OCI-LY1 (cell line): ENCODE results near the gene BTBD9.
"Not testable (repeated sequence)": the region's sequence is repeated elsewhere in the genome, so short reads cannot be mapped to it uniquely, and the experiment has no call there.

Source experiments
- H2AFZ ChIP-seq: fragments of 200-600 bp; sonication (generic), shearing (Covaris generic); 2 replicates; pipeline ENCODE4 v1.6.0; 2014; ENCODE audit warnings: antibody characterized with exemption, mild to moderate bottlenecking, low read length
- H3F3A ChIP-seq: fragments of 200-600 bp; sonication (generic), shearing (Covaris generic); 2 replicates; pipeline ENCODE4 v1.6.0; 2014; ENCODE audit warnings: mild to moderate bottlenecking, antibody characterized with exemption, low read length, moderate library complexity; ENCODE audit not compliant: insufficient read depth
- H3K27ac ChIP-seq: fragments of 200-600 bp; sonication (generic); 2 replicates; pipeline ENCODE4 v1.5.1; 2014; ENCODE audit warnings: low read length, mixed run types, mild to moderate bottlenecking, low read depth; ENCODE audit not compliant: poor library complexity, severe bottlenecking
- H3K27me3 ChIP-seq: fragments of 200-600 bp; sonication (generic); 2 replicates; pipeline ENCODE4 v1.6.0; 2014; ENCODE audit warnings: antibody characterized with exemption, mild to moderate bottlenecking, low read length, moderate library complexity; ENCODE audit not compliant: insufficient read depth
- H3K36me3 ChIP-seq: fragments of 200-600 bp; sonication (generic); 2 replicates; pipeline ENCODE4 v1.6.1; 2014; ENCODE audit warnings: mild to moderate bottlenecking, antibody characterized with exemption, low read length, moderate library complexity, mixed read lengths; ENCODE audit not compliant: insufficient read depth
- H3K4me1 ChIP-seq: fragments of 200-600 bp; sonication (generic); 2 replicates; pipeline ENCODE4 v1.5.1; 2014; ENCODE audit warnings: mild to moderate bottlenecking, low read length, moderate library complexity; ENCODE audit not compliant: insufficient read depth, severe bottlenecking
- H3K4me2 ChIP-seq: fragments of 200-600 bp; sonication (generic), shearing (Covaris generic); 2 replicates; pipeline ENCODE4 v1.6.1; 2014; ENCODE audit warnings: low read length
- H3K4me3 ChIP-seq: fragments of 200-600 bp; sonication (generic); 2 replicates; pipeline ENCODE4 v1.5.1; 2014; ENCODE audit warnings: low read length, low read depth, mild to moderate bottlenecking, mixed read lengths; ENCODE audit not compliant: poor library complexity, severe bottlenecking
- H3K79me2 ChIP-seq: fragments of 200-600 bp; shearing (Covaris generic); 2 replicates; pipeline ENCODE4 v1.6.1; 2016; ENCODE audit warnings: mixed run types, low read length, mixed read lengths; ENCODE audit not compliant: insufficient read depth
- H3K9ac ChIP-seq: fragments of 200-600 bp; sonication (generic), shearing (Covaris generic); 2 replicates; pipeline ENCODE4 v1.6.1; 2014; ENCODE audit warnings: mild to moderate bottlenecking, low read length, mixed read lengths
- H3K9me2 ChIP-seq: fragments of 200-600 bp; sonication (generic), shearing (Covaris generic); 2 replicates; pipeline ENCODE4 v1.6.1; 2014; ENCODE audit warnings: low read depth, mild to moderate bottlenecking, low read length, mixed read lengths
- H3K9me3 ChIP-seq: fragments of 200-600 bp; shearing (Covaris generic); 2 replicates; pipeline ENCODE4 v1.6.1; 2014; ENCODE audit warnings: low read length, mixed read lengths
- H4K20me1 ChIP-seq: fragments of 200-600 bp; sonication (generic), shearing (Covaris generic); 2 replicates; pipeline ENCODE4 v1.6.0; 2016; ENCODE audit warnings: mild to moderate bottlenecking, low read length; ENCODE audit not compliant: insufficient read depth
- EZH2 ChIP-seq: fragments of 200-600 bp; sonication (generic), shearing (Covaris generic); IDR thresholded peaks from 2 replicates; pipeline ENCODE4 v1.8.0; 2017; ENCODE audit warnings: borderline replicate concordance, mixed run types, mild to moderate bottlenecking, antibody characterized with exemption, low read length, moderate library complexity, mixed read lengths
- TF ChIP-seq, protein P1 (sequence below): fragments of 200-600 bp; sonication (generic), shearing (Covaris generic); IDR thresholded peaks from 2 replicates; pipeline ENCODE4 v1.5.1; 2017; ENCODE audit warnings: mild to moderate bottlenecking, antibody characterized with exemption, low read length, moderate library complexity, mixed read lengths

Gene BTBD9

DNA sequence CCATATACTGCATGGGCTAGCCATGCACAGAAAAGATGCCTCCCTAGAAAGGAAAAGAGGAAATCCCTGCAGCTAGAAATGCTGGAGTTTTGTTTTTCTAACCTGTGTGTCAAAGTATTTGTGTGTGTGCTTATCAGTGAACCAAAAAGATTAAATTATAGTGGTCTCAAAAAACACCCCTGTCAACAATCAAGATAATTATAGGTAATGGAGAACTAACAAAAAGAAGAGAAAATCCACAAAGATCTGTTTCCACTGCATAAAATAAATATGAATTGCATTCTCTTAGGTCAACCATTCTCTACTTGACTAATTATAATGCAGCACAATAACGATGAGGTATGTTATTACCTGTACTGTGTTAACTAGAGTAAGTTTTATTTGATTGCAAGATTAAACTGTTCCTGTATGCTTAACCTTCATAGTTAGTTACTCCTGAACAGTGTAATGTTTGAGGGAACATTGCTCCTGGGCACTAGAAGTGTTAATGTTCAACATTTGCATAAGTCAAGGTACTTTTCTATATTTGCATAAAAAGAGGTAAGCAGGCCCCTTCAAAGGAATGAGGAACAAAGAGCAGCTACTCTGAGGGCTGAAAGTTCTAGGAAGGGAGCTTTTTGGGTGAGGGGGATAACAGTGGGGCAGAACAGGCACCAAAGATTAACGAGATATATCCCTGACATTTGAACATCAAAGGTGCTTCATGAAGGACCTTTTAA lies 212.1 kb downstream of the BTBD9 start:
- H3K4me3 ChIP-seq: no peak overlapping the region
- no peaks in the 10 kb centered on the region for H3K36me3 ChIP-seq
- no peaks in the 10 kb centered on the region; the same call in 1 of the 2 replicates for H3K27me3 ChIP-seq
- no peak overlapping the region for H2AFZ ChIP-seq
- no peaks in the 10 kb centered on the region for H3K79me2 ChIP-seq
- H3K9me2 ChIP-seq: no peaks in the 10 kb centered on the region
- H4K20me1 ChIP-seq: no peaks in the 10 kb centered on the region
- no peaks in the 10 kb centered on the region for H3K9me3 ChIP-seq
- H3F3A ChIP-seq: no peaks in the 10 kb centered on the region
- peaks cover 6% of the 10 kb centered on the region for H3K4me1 ChIP-seq
- no peak overlapping the region for H3K4me2 ChIP-seq
- TF ChIP-seq EZH2: no peak
- TF ChIP-seq, protein P1, sequence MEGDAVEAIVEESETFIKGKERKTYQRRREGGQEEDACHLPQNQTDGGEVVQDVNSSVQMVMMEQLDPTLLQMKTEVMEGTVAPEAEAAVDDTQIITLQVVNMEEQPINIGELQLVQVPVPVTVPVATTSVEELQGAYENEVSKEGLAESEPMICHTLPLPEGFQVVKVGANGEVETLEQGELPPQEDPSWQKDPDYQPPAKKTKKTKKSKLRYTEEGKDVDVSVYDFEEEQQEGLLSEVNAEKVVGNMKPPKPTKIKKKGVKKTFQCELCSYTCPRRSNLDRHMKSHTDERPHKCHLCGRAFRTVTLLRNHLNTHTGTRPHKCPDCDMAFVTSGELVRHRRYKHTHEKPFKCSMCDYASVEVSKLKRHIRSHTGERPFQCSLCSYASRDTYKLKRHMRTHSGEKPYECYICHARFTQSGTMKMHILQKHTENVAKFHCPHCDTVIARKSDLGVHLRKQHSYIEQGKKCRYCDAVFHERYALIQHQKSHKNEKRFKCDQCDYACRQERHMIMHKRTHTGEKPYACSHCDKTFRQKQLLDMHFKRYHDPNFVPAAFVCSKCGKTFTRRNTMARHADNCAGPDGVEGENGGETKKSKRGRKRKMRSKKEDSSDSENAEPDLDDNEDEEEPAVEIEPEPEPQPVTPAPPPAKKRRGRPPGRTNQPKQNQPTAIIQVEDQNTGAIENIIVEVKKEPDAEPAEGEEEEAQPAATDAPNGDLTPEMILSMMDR: no peak
- H3K27ac ChIP-seq: no peak overlapping the region
- no peak overlapping the region for H3K9ac ChIP-seq

DNA sequence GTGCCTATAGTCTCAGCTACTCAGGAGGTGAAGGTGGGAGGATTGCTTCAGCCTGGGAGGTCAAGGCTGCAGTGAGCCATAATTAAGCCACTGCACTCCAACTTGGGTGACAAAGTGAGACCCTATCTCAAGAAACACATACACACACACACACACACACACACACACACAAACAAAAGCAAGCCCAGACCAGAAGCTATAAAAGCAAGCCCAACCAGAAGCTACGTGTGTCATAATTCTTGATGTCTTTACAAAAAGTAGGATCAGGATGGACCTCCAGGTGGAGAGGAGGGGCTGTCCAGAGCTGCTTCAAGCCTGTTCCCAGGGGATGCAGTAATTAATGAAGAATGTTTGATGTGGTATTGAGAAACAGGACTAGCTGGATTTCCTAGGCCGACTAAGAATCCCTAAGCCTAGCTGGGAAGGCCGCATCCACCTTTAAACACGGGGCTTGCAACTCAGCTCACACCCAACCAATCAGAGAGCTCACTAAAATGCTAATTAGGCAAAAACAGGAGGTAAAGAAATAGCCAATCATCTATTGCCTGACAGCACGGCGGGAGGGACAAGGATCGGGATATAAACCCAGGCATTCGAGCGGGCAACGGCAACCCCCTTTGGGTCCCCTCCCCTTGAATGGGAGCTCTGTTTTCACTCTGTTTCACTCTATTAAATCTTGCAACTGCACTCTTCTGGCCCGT lies 213.8 kb downstream of the BTBD9 start:
- H3K27me3 ChIP-seq, H3K9ac ChIP-seq, H2AFZ ChIP-seq, H3K4me3 ChIP-seq, H3K27ac ChIP-seq, H3K4me1 ChIP-seq, H3K9me3 ChIP-seq, H3K79me2 ChIP-seq, H3F3A ChIP-seq, H4K20me1 ChIP-seq, H3K4me2 ChIP-seq, H3K9me2 ChIP-seq, H3K36me3 ChIP-seq: not testable (repeated sequence)

DNA sequence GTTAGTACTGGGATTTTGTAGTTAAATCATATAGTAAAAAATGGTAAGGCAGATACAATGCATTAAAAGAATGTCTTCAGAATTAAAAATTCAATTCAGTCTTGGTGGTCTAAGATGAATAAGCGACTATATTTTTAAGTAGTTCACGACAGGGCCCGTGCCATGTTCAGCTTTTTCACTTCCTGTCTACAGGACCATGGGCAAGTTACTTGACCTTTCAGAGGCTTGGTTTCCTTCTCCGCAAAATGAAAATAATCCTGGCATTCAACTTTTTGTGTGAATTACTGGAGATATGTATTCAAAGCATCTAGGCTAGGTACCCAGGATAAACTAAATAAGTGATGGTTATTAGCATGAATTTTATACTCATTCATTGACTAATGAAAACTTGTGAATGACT lies 216.0 kb downstream of the BTBD9 start:
- H3F3A ChIP-seq: no peaks in the 10 kb centered on the region
- H3K4me1 ChIP-seq: peaks cover 6% of the 10 kb centered on the region
- no peaks in the 10 kb centered on the region for H4K20me1 ChIP-seq
- no peak overlapping the region for H2AFZ ChIP-seq
- no peaks in the 10 kb centered on the region for H3K36me3 ChIP-seq
- H3K27ac ChIP-seq: no peak overlapping the region
- H3K4me2 ChIP-seq: no peak overlapping the region
- no peaks in the 10 kb centered on the region for H3K79me2 ChIP-seq
- no peaks in the 10 kb centered on the region for H3K9me2 ChIP-seq
- H3K9me3 ChIP-seq: no peaks in the 10 kb centered on the region
- no peaks in the 10 kb centered on the region; the same call in 1 of the 2 replicates for H3K27me3 ChIP-seq
- H3K9ac ChIP-seq: no peak overlapping the region
- H3K4me3 ChIP-seq: no peak overlapping the region
- no peak for TF ChIP-seq EZH2
- TF ChIP-seq, protein P1: no peak

DNA sequence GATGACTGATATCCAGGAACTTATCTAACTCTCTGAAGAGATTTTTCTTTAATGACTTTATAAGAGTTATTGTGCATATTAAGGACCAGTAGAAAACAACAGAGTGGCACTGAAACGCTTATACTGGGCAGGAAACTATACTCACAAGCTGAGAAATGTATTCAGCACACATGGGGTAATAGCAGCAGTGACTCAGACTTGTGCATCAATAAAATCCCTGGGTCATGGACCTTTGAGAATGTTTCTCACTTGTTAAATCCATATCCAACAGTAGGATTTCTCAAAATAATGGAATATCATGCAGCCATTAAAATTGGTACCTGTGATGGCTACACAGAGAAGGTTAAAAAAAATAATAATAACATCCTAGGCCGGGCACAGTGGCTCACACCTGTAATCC lies 219.5 kb downstream of the BTBD9 start:
- H3K9me2 ChIP-seq: no peaks in the 10 kb centered on the region
- H3K4me1 ChIP-seq: no peaks in the 10 kb centered on the region
- no peaks in the 10 kb centered on the region for H3K36me3 ChIP-seq
- H3K79me2 ChIP-seq: no peaks in the 10 kb centered on the region
- H4K20me1 ChIP-seq: no peaks in the 10 kb centered on the region
- no peaks in the 10 kb centered on the region for H3K27me3 ChIP-seq
- no peak for TF ChIP-seq EZH2
- TF ChIP-seq, protein P1: no peak
- no peak overlapping the region for H3K4me3 ChIP-seq
- no peaks in the 10 kb centered on the region for H3K9me3 ChIP-seq
- no peak overlapping the region for H3K4me2 ChIP-seq
- no peak overlapping the region for H3K27ac ChIP-seq
- no peak overlapping the region for H3K9ac ChIP-seq
- H3F3A ChIP-seq: no peaks in the 10 kb centered on the region
- no peak overlapping the region for H2AFZ ChIP-seq
